ENCODE data around the gene PIGU. TPM values are rescaled to one million over a fixed set of nuclear protein-coding genes. Genes with fewer than 3 reads are reported as not detected.

The PIGU gene
- total and polyA plus RNA-seq, 2 donors (not counting 1 experiment from before 2014, with no cell fraction given) = 12.0 to 19.3 TPM

GRCh38 chr20:34562641-34563040, 114.3 kb downstream of the PIGU start:
- intact Hi-C loops (cut with micrococcal nuclease) = no loop called here
- H3K27me3 ChIP-seq (replicated peaks in 1 of 4; ENCODE audit: control extremely low read depth in 1 of 4, control insufficient read depth in 3 of 4, insufficient read depth in 4 of 4, low read length in 3 of 4) = no peaks in the 10 kb centered on the region
- H3K27ac ChIP-seq (ENCODE audit: low read length in 2 of 2) = no peak overlapping the region
- no peak overlapping the region for H3K4me3 ChIP-seq (ENCODE audit: control extremely low read depth in 1 of 5, extremely low read depth in 1 of 5, insufficient read depth in 1 of 5, low read depth in 2 of 5, low read length in 4 of 5)
- no peaks in the 10 kb centered on the region for H3K79me2 ChIP-seq (ENCODE audit: control insufficient read depth, insufficient read depth, low read length)
- H3K27me3 Mint-ChIP-seq = no peaks in the 10 kb centered on the region
- peaks cover 4 to 9% of the 10 kb centered on the region in 2 donors for H3K4me1 ChIP-seq (ENCODE audit: control insufficient read depth in 2 of 2, insufficient read depth in 2 of 2, low read length in 2 of 2)
- CTCF ChIA-PET = interaction anchor here (0.6 to 3.4 kb wide), 7 partner anchors 24 to 250 kb away, joined by 3 to 10 read pairs (median 4); partner anchors contain the start of gene PIGU
- no peak overlapping the region for H3K27ac Mint-ChIP-seq
- WGBS (ENCODE audit: insufficient coverage) = 78% methylated on average over 4 of the region's 5 CpGs
- POLR2A ChIA-PET = no interaction called here
- ATAC-seq (ENCODE audit: low read depth) (no peak), DNase-seq (peak; percentile 44)
- H3K36me3 ChIP-seq (replicated peaks in 1 of 2; ENCODE audit: control extremely low read depth in 1 of 2, control insufficient read depth in 1 of 2, extremely low read depth in 1 of 2, insufficient read depth in 2 of 2, low read length in 1 of 2) = no peaks in the 10 kb centered on the region
- H3K9me3 Mint-ChIP-seq (ENCODE audit: insufficient read depth) = no peaks in the 10 kb centered on the region
- H3K9me3 ChIP-seq (ENCODE audit: control extremely low read depth in 1 of 3, control insufficient read depth in 2 of 3, insufficient read depth in 1 of 3, low read length in 2 of 3) = no peaks in the 10 kb centered on the region
- no peak overlapping the region for H3K4me2 ChIP-seq (replicated peaks; ENCODE audit: low read depth, low read length, poor library complexity, severe bottlenecking)
- H3K9ac ChIP-seq (ENCODE audit: low read length) = no peak overlapping the region
- H3K4me1 Mint-ChIP-seq = peaks cover 13% of the 10 kb centered on the region
- no peaks in the 10 kb centered on the region for H4K20me1 ChIP-seq (ENCODE audit: control insufficient read depth, insufficient read depth, low read length, poor library complexity, severe bottlenecking)
- no peak overlapping the region for H2AFZ ChIP-seq (ENCODE audit: insufficient read depth, low read depth, low read length, poor library complexity, severe bottlenecking)
- TF ChIP-seq EZH2 (IDR thresholded peaks at IDR 0.05; ENCODE audit: borderline replicate concordance, insufficient read depth, low read depth, low read length, poor library complexity, severe bottlenecking) (no peak), CTCF (IDR thresholded peaks at IDR 0.05) (peak; percentile 29)
- no peak overlapping the region for H3K4me3 Mint-ChIP-seq

GRCh38 chr20:34561661-34562060, 115.2 kb downstream of the PIGU start:
- POLR2A ChIA-PET = no interaction called here
- Histone ChIP-seq H3K9ac (ENCODE audit: low read length) (no peak overlapping the region), H3K4me2 (replicated peaks; ENCODE audit: low read depth, low read length, poor library complexity, severe bottlenecking) (no peak overlapping the region), H3K36me3 (replicated peaks in 1 of 2; ENCODE audit: control extremely low read depth in 1 of 2, control insufficient read depth in 1 of 2, extremely low read depth in 1 of 2, insufficient read depth in 2 of 2, low read length in 1 of 2) (no peaks in the 10 kb centered on the region), H3K79me2 (ENCODE audit: control insufficient read depth, insufficient read depth, low read length) (no peaks in the 10 kb centered on the region), H3K4me3 (ENCODE audit: control extremely low read depth in 1 of 5, extremely low read depth in 1 of 5, insufficient read depth in 1 of 5, low read depth in 2 of 5, low read length in 4 of 5) (no peak overlapping the region), H3K27ac (ENCODE audit: low read length in 2 of 2) (peak overlapping the region in 1 of 2 donors; percentile 9), H2AFZ (ENCODE audit: insufficient read depth, low read depth, low read length, poor library complexity, severe bottlenecking) (no peak overlapping the region), H3K9me3 (ENCODE audit: control extremely low read depth in 1 of 3, control insufficient read depth in 2 of 3, insufficient read depth in 1 of 3, low read length in 2 of 3) (no peaks in the 10 kb centered on the region), H3K27me3 (replicated peaks in 1 of 4; ENCODE audit: control extremely low read depth in 1 of 4, control insufficient read depth in 3 of 4, insufficient read depth in 4 of 4, low read length in 3 of 4) (no peaks in the 10 kb centered on the region), H3K4me1 (ENCODE audit: control insufficient read depth in 2 of 2, insufficient read depth in 2 of 2, low read length in 2 of 2) (peaks cover 8 to 14% of the 10 kb centered on the region in 2 donors), H4K20me1 (ENCODE audit: control insufficient read depth, insufficient read depth, low read length, poor library complexity, severe bottlenecking) (no peaks in the 10 kb centered on the region)
- ATAC-seq (ENCODE audit: low read depth) (no peak), DNase-seq (no peak)
- Mint-ChIP-seq H3K27me3 (no peaks in the 10 kb centered on the region), H3K4me3 (no peak overlapping the region), H3K27ac (peak overlapping the region; percentile 33), H3K4me1 (peaks cover 13% of the 10 kb centered on the region), H3K9me3 (ENCODE audit: insufficient read depth) (no peaks in the 10 kb centered on the region)
- intact Hi-C loops (cut with micrococcal nuclease) = no loop called here
- no peak for TF ChIP-seq EZH2 (IDR thresholded peaks at IDR 0.05; ENCODE audit: borderline replicate concordance, insufficient read depth, low read depth, low read length, poor library complexity, severe bottlenecking)
- no peak for TF ChIP-seq CTCF (IDR thresholded peaks at IDR 0.05)
- WGBS (ENCODE audit: insufficient coverage) = 95% methylated on average over 10 of the region's 10 CpGs
- CTCF ChIA-PET = interaction anchor here (0.6 to 3.4 kb wide), 4 partner anchors 97 to 148 kb away, joined by 3 to 10 read pairs (median 4); partner anchors contain the start of gene PIGU
